Measurements from ENCODE around the gene SLC25A28. TPM values are rescaled to one million over a fixed set of nuclear protein-coding genes. Genes with fewer than 3 reads are reported as not detected.

Gene SLC25A28
- total RNA-seq, 4 donors from 2014 or later, result 22.1 to 36.2 (median 30.1) TPM

- Histone ChIP-seq H3K4me3 (no peak overlapping the region), H3K27me3 (no peaks in the 10 kb centered on the region), H3K9me3 (no peaks in the 10 kb centered on the region), H3K36me3 (no peaks in the 10 kb centered on the region), H3K4me1 (no peaks in the 10 kb centered on the region), H3K27ac (no peak overlapping the region)
- in situ Hi-C loops (cut with MboI; ENCODE audit: low pct_ligation_motif_present in 1 of 4, low pct_unique_long_range_greater_than_20kb in 1 of 4, low sequenced_read_pairs in 3 of 4), result no loop called here
- intact Hi-C loops (cut with DNase I; ENCODE audit: low total_unique reads), result loop anchor here (2.0 kb wide), 1 partner anchor 19 kb away; no protein-coding TSS in a partner anchor
- WGBS, 2 donors (ENCODE audit: low coverage in 1 of 2), result 100% methylated on average over 1 of the region's 1 CpG; no CpG with 5 or more reads in 1 of the 2 donors
- no peak for TF ChIP-seq POLR2AphosphoS5 (IDR thresholded peaks at IDR 0.05)
- no peak for TF ChIP-seq POLR2A (IDR thresholded peaks at IDR 0.05)
- no peak for TF ChIP-seq EP300 (IDR thresholded peaks at IDR 0.05; ENCODE audit: low read depth)
- no peak for TF ChIP-seq CTCF (IDR thresholded peaks at IDR 0.05)
- DNase-seq, result no peak
Observed at GRCh38 chr10:99579971-99580370, 40.3 kb downstream of the SLC25A28 start.

GRCh38 chr10:99573790-99574189 lies 46.4 kb downstream of the SLC25A28 start:
- Histone ChIP-seq H3K27me3 (no peaks in the 10 kb centered on the region), H3K4me1 (no peaks in the 10 kb centered on the region), H3K4me3 (no peak overlapping the region), H3K27ac (no peak overlapping the region), H3K9me3 (no peaks in the 10 kb centered on the region), H3K36me3 (no peaks in the 10 kb centered on the region)
- no peak for DNase-seq
- WGBS, 2 donors (ENCODE audit: low coverage in 1 of 2), result 40 to 54% methylated on average over 4 to 5 of the region's 5 CpGs
- TF ChIP-seq EP300 (IDR thresholded peaks at IDR 0.05; ENCODE audit: low read depth) (no peak), POLR2A (IDR thresholded peaks at IDR 0.05) (no peak), CTCF (IDR thresholded peaks at IDR 0.05) (no peak), POLR2AphosphoS5 (IDR thresholded peaks at IDR 0.05) (no peak)
- in situ Hi-C loops (cut with MboI; ENCODE audit: low pct_ligation_motif_present in 1 of 4, low pct_unique_long_range_greater_than_20kb in 1 of 4, low sequenced_read_pairs in 3 of 4) (no loop called here), intact Hi-C loops (cut with DNase I; ENCODE audit: low total_unique reads) (no loop called here)

- Histone ChIP-seq H3K9me3 (no peaks in the 10 kb centered on the region), H3K36me3 (no peaks in the 10 kb centered on the region), H3K27me3 (no peaks in the 10 kb centered on the region), H3K4me3 (no peak overlapping the region), H3K27ac (no peak overlapping the region), H3K4me1 (no peaks in the 10 kb centered on the region)
- 60 to 79% methylated on average over 1 of the region's 1 CpG for WGBS, 2 donors (ENCODE audit: low coverage in 1 of 2)
- in situ Hi-C loops (cut with MboI; ENCODE audit: low pct_ligation_motif_present in 1 of 4, low pct_unique_long_range_greater_than_20kb in 1 of 4, low sequenced_read_pairs in 3 of 4) (no loop called here), intact Hi-C loops (cut with DNase I; ENCODE audit: low total_unique reads) (no loop called here)
- no peak for TF ChIP-seq POLR2A (IDR thresholded peaks at IDR 0.05)
- no peak for TF ChIP-seq EP300 (IDR thresholded peaks at IDR 0.05; ENCODE audit: low read depth)
- TF ChIP-seq CTCF (IDR thresholded peaks at IDR 0.05), result no peak
- no peak for DNase-seq
Observed at GRCh38 chr10:99571816-99572215, 48.4 kb downstream of the SLC25A28 start.

DNA sequence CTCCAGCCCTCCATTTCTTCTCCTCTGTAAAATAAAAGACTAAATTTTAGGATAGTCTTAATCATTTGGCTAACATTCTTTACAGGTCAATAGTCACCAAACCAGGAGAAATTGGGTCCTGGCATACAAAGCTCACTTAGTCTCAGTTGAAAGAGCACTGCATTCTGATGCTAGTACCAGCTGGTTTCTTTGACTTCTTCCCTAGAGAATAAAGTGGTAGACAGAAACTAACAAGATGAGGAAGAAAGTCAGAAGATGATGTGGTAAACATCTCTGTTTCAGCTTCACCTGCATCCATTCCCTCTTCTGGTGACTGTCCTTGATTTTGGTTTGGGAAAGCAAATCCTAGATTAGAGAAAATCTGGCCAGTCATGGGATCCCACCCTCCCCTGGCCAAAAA lies 50.3 kb downstream of the SLC25A28 start:
- Histone ChIP-seq H3K36me3 (no peaks in the 10 kb centered on the region), H3K4me1 (no peaks in the 10 kb centered on the region), H3K9me3 (no peaks in the 10 kb centered on the region), H3K27me3 (no peaks in the 10 kb centered on the region), H3K4me3 (no peak overlapping the region), H3K27ac (no peak overlapping the region)
- TF ChIP-seq POLR2A (IDR thresholded peaks at IDR 0.05) (no peak), EP300 (IDR thresholded peaks at IDR 0.05; ENCODE audit: low read depth) (no peak), POLR2AphosphoS5 (IDR thresholded peaks at IDR 0.05) (no peak), CTCF (IDR thresholded peaks at IDR 0.05) (no peak)
- intact Hi-C loops (cut with DNase I; ENCODE audit: low total_unique reads), result no loop called here
- in situ Hi-C loops (cut with MboI; ENCODE audit: low pct_ligation_motif_present in 1 of 4, low pct_unique_long_range_greater_than_20kb in 1 of 4, low sequenced_read_pairs in 3 of 4), result loop anchor here in 1 of 4 donors (10.0 kb wide), 1 partner anchor 145 kb away; no protein-coding TSS in a partner anchor
- DNase-seq, result no peak

Data from transverse colon (tissue), 4 donors.